Suprapubic skin (tissue), 4 donors: ENCODE results near the gene MYOM1.

Source experiments
- EP300 ChIP-seq: sonication (generic); formaldehyde crosslinking; IDR thresholded peaks from one replicate; pipeline ENCODE4 v1.6.1; 2017; ENCODE audit warnings: antibody characterized with exemption
- POLR2A ChIP-seq, 2 donors: fragments of 450-650 bp; IDR thresholded peaks; one replicate each; pipeline ENCODE4 v1.6.1; 2017; ENCODE audit warnings: antibody characterized with exemption in 2 of 2, mild to moderate bottlenecking in 2 of 2, moderate library complexity in 2 of 2
- POLR2AphosphoS5 ChIP-seq, 3 donors: sonication (generic); formaldehyde crosslinking; IDR thresholded peaks; one replicate each; pipeline ENCODE4 v1.6.1; 2017; ENCODE audit warnings: antibody characterized with exemption in 3 of 3
- TF ChIP-seq, protein P1 (sequence below), 2 donors: fragments of 200-600 bp in 1 of 2; fragments of 450-650 bp in 1 of 2; sonication (generic) in 1 of 2; IDR thresholded peaks; one replicate each; pipeline ENCODE4 v1.5.1; 2016 to 2019; ENCODE audit warnings: antibody characterized with exemption in 2 of 2, mild to moderate bottlenecking in 1 of 2, moderate library complexity in 1 of 2

DNA sequence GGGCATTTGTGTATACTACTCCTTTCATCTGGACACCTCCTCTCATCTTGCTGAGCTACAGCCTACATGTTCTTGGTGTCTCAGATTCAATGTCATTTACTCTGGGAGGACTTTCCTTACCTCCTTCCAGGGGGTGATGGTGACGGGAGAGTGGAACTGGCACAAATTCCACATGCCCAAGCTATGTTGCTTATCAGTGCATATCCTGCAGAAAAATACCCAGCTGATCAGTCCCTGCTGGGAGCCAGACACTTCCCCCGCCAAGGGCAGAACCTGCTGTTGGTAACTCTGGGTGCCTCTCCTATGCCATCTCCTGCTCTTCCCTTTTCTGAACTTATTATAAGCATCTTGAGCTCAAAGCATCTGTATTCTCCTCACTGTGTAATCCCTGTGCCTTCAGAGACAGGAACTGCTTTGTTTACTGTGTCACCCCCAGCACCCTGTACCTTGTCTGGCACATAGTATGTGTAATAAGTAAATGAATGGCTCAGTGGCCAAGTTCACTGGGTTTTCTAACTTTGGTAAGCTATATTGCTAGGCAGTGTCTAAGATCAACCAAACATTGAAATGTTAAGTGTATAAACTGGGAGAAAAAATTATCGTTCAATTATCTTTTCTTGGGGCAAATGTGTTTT lies 119.2 kb downstream of the MYOM1 start:
- TF ChIP-seq POLR2A (IDR thresholded peaks at IDR 0.05) (no peak), POLR2AphosphoS5 (IDR thresholded peaks at IDR 0.05) (no peak), EP300 (no peak)
- TF ChIP-seq, protein P1, sequence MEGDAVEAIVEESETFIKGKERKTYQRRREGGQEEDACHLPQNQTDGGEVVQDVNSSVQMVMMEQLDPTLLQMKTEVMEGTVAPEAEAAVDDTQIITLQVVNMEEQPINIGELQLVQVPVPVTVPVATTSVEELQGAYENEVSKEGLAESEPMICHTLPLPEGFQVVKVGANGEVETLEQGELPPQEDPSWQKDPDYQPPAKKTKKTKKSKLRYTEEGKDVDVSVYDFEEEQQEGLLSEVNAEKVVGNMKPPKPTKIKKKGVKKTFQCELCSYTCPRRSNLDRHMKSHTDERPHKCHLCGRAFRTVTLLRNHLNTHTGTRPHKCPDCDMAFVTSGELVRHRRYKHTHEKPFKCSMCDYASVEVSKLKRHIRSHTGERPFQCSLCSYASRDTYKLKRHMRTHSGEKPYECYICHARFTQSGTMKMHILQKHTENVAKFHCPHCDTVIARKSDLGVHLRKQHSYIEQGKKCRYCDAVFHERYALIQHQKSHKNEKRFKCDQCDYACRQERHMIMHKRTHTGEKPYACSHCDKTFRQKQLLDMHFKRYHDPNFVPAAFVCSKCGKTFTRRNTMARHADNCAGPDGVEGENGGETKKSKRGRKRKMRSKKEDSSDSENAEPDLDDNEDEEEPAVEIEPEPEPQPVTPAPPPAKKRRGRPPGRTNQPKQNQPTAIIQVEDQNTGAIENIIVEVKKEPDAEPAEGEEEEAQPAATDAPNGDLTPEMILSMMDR (IDR thresholded peaks at IDR 0.05): no peak
